GM13976 (cell line): Measurements from ENCODE around the gene TENM4.

Experiments used
- DNase-seq: peaks from one replicate; pipeline ENCODE4 v3.0.0; 2012; ENCODE audit warnings: low spot score
- CTCF ChIP-seq: IDR thresholded peaks from 2 replicates; pipeline ENCODE4 v1.5.1; 2012; ENCODE audit warnings: borderline replicate concordance, mild to moderate bottlenecking; ENCODE audit not compliant: insufficient read depth; ENCODE audit errors: extremely low read depth, missing control alignments, control extremely low read depth
- in situ Hi-C: fragments of 300-500 bp; cut with MboI; formaldehyde crosslinking; loops from one replicate; pipeline ENCODE4 v1.12.0; 2022; ENCODE audit warnings: low sequenced_read_pairs, mixed read lengths, inconsistent platforms; ENCODE audit not compliant: unreplicated experiment

The TENM4 gene

GRCh38 chr11:79077702-79078330 is 363.0 kb downstream of the TENM4 start:
- no peak for DNase-seq
- in situ Hi-C loops = no loop called here
- no peak for TF ChIP-seq CTCF

GRCh38 chr11:79076526-79077115 is 364.2 kb downstream of the TENM4 start:
- in situ Hi-C loops = no loop called here
- peak; percentile 48 for TF ChIP-seq CTCF
- DNase-seq = no peak

GRCh38 chr11:79074547-79074946 is 366.3 kb downstream of the TENM4 start:
- TF ChIP-seq CTCF = no peak
- in situ Hi-C loops = no loop called here

GRCh38 chr11:79071190-79071589 is 369.6 kb downstream of the TENM4 start:
- no peak for TF ChIP-seq CTCF
- in situ Hi-C loops = no loop called here
- DNase-seq = no peak

More at GRCh38 chr11:79074547-79074946, 366.3 kb downstream of the TENM4 start:
- DNase-seq = no peak

- in situ Hi-C loops = no loop called here
- TF ChIP-seq CTCF = no peak
Measured at GRCh38 chr11:79070518-79070917, 370.3 kb downstream of the TENM4 start.

GRCh38 chr11:79069504-79069903 is 371.3 kb downstream of the TENM4 start:
- in situ Hi-C loops = no loop called here
- DNase-seq = no peak
- TF ChIP-seq CTCF = no peak

More at GRCh38 chr11:79070518-79070917, 370.3 kb downstream of the TENM4 start:
- DNase-seq = no peak
